GM13977 (cell line): ENCODE results near the gene NAIF1.
"Not testable (repeated sequence)": the region's sequence is repeated elsewhere in the genome, so short reads cannot be mapped to it uniquely, and the experiment has no call there.

Experiments used
- DNase-seq: peaks from one replicate; pipeline ENCODE4 v3.0.0; 2012; ENCODE audit warnings: low spot score
- CTCF ChIP-seq: IDR thresholded peaks from 2 replicates; pipeline ENCODE4 v1.5.1; 2012; ENCODE audit warnings: mild to moderate bottlenecking, control low read depth; ENCODE audit not compliant: insufficient read depth; ENCODE audit errors: extremely low read depth, missing control alignments
- in situ Hi-C: fragments of 300-500 bp; cut with MboI; formaldehyde crosslinking; loops from one replicate; pipeline ENCODE4 v1.12.0; 2022; ENCODE audit warnings: low sequenced_read_pairs, low pct_unique_long_range_greater_than_20kb, mixed read lengths, inconsistent platforms; ENCODE audit not compliant: unreplicated experiment

Gene NAIF1

GRCh38 chr9:128047231-128047630 lies 19.9 kb downstream of the NAIF1 start:
- in situ Hi-C loops = no loop called here
- no peak for TF ChIP-seq CTCF
- DNase-seq = no peak

- no peak for DNase-seq
- in situ Hi-C loops = no loop called here
- no peak for TF ChIP-seq CTCF
Observed at GRCh38 chr9:128045831-128046230, 21.3 kb downstream of the NAIF1 start.

GRCh38 chr9:128045409-128045808 lies 21.7 kb downstream of the NAIF1 start:
- in situ Hi-C loops, DNase-seq: not testable (repeated sequence)

GRCh38 chr9:128043467-128043868 lies 23.7 kb downstream of the NAIF1 start:
- no peak for TF ChIP-seq CTCF
- no peak for DNase-seq
- in situ Hi-C loops = no loop called here

GRCh38 chr9:128042043-128042442 lies 25.1 kb downstream of the NAIF1 start:
- in situ Hi-C loops = no loop called here
- no peak for DNase-seq
- no peak for TF ChIP-seq CTCF

GRCh38 chr9:128040783-128041182 lies 26.3 kb downstream of the NAIF1 start:
- in situ Hi-C loops = not testable (repeated sequence)

GRCh38 chr9:128036522-128036921 lies 30.6 kb downstream of the NAIF1 start:
- DNase-seq, in situ Hi-C loops: not testable (repeated sequence)

More at GRCh38 chr9:128040783-128041182, 26.3 kb downstream of the NAIF1 start:
- DNase-seq = not testable (repeated sequence)

- TF ChIP-seq CTCF = peak; percentile 71
- DNase-seq = peak; percentile 76
- in situ Hi-C loops = loop anchor here (5.0 kb wide), 1 partner anchor 78 kb away; no protein-coding TSS in a partner anchor
Observed at GRCh38 chr9:128034821-128035652, 32.1 kb downstream of the NAIF1 start.
